ENCODE results near the gene KATNAL1. TPM values are rescaled to one million over a fixed set of nuclear protein-coding genes. Genes with fewer than 3 reads are reported as not detected.

The KATNAL1 gene
- 10 to 100 TPM; 19.4 to 20.7 TPM for total RNA-seq

- peak within 1 kb of the TSS; percentile 86 for H3K27ac Mint-ChIP-seq
- DNase-seq (peak; percentile 81), ATAC-seq (ENCODE audit: low read depth) (peak; percentile 60)
- H3K27me3 Mint-ChIP-seq = no peaks in the 10 kb centered on the region
- POLR2A ChIA-PET = interaction anchor here (0.6 to 2.3 kb wide), 20 partner anchors 13 to 310 kb away, joined by 3 to 28 read pairs (median 4); partner anchors contain the start of genes HMGB1, UBE2L5 and USPL1
- H3K36me3 Mint-ChIP-seq = no peaks in the 10 kb centered on the region
- peak within 1 kb of the TSS; percentile 82 for H3K4me3 Mint-ChIP-seq
- H3K4me1 Mint-ChIP-seq = peaks cover 36% of the 10 kb centered on the region
- H3K9me3 Mint-ChIP-seq = no peaks in the 10 kb centered on the region
Measured at GRCh38 chr13:30307194-30307970, at the start of gene KATNAL1. KATNAL1 (minus strand) TSS chr13:30307551; CDS start chr13:30283777, 23,774 bp downstream.

- peak; percentile 14 for ATAC-seq (ENCODE audit: low read depth)
- H3K27me3 Mint-ChIP-seq = peaks cover 5% of the 10 kb centered on the region
- POLR2A ChIA-PET = interaction anchor here (1.2 to 2.4 kb wide), 2 partner anchors 21 to 423 kb away, joined by 3 to 7 read pairs; no protein-coding TSS in a partner anchor
- peaks cover 21% of the 10 kb centered on the region for H3K36me3 Mint-ChIP-seq
- peaks cover 14% of the 10 kb centered on the region for H3K4me1 Mint-ChIP-seq
- no peak overlapping the region for H3K4me3 Mint-ChIP-seq
- H3K27ac Mint-ChIP-seq = no peak overlapping the region
- peaks cover 9% of the 10 kb centered on the region for H3K9me3 Mint-ChIP-seq
- DNase-seq = no peak
Measured at GRCh38 chr13:30355839-30356238, 48.5 kb upstream of the KATNAL1 start.

GRCh38 chr13:30355384-30355699 lies 48.0 kb upstream of the KATNAL1 start:
- Mint-ChIP-seq H3K27ac (peak overlapping the region; percentile 15), H3K4me1 (peaks cover 14% of the 10 kb centered on the region), H3K36me3 (peaks cover 21% of the 10 kb centered on the region), H3K27me3 (peaks cover 5% of the 10 kb centered on the region), H3K4me3 (no peak overlapping the region), H3K9me3 (peaks cover 9% of the 10 kb centered on the region)
- ATAC-seq (ENCODE audit: low read depth) (peak; percentile 74), DNase-seq (peak; percentile 58)
- POLR2A ChIA-PET = interaction anchor here (1.2 to 2.4 kb wide), 3 partner anchors 21 to 422 kb away, joined by 3 to 7 read pairs (median 6); partner anchors contain the start of gene HMGB1

GRCh38 chr13:30354493-30355383 lies 47.4 kb upstream of the KATNAL1 start:
- H3K36me3 Mint-ChIP-seq = peaks cover 21% of the 10 kb centered on the region
- H3K4me1 Mint-ChIP-seq = peaks cover 14% of the 10 kb centered on the region
- POLR2A ChIA-PET = interaction anchor here (1.0 to 2.4 kb wide), 3 partner anchors 22 to 110 kb away, joined by 3 to 7 read pairs (median 6); partner anchors contain the start of gene HMGB1
- no peak overlapping the region for H3K27ac Mint-ChIP-seq
- peaks cover 5% of the 10 kb centered on the region for H3K27me3 Mint-ChIP-seq
- H3K4me3 Mint-ChIP-seq = peak overlapping the region; percentile 62
- DNase-seq (no peak), ATAC-seq (ENCODE audit: low read depth) (peak; percentile 10)
- H3K9me3 Mint-ChIP-seq = peaks cover 9% of the 10 kb centered on the region

GRCh38 chr13:30353471-30354215 lies 46.3 kb upstream of the KATNAL1 start:
- Mint-ChIP-seq H3K27me3 (peaks cover 5% of the 10 kb centered on the region), H3K4me3 (no peak overlapping the region), H3K4me1 (peaks cover 14% of the 10 kb centered on the region), H3K27ac (no peak overlapping the region), H3K36me3 (peaks cover 19% of the 10 kb centered on the region), H3K9me3 (peaks cover 9% of the 10 kb centered on the region)
- ATAC-seq (ENCODE audit: low read depth) (no peak), DNase-seq (no peak)
- POLR2A ChIA-PET = interaction anchor here (1.0 to 2.4 kb wide), 4 partner anchors 23 to 111 kb away, joined by 3 to 7 read pairs (median 4); partner anchors contain the start of genes HMGB1 and KATNAL1

- peaks cover 9% of the 10 kb centered on the region for H3K9me3 Mint-ChIP-seq
- peaks cover 14% of the 10 kb centered on the region for H3K4me1 Mint-ChIP-seq
- DNase-seq = no peak
- POLR2A ChIA-PET = interaction anchor here (0.9 to 1.2 kb wide), 2 partner anchors 22 to 46 kb away, joined by 3 read pairs; partner anchors contain the start of gene KATNAL1
- no peak overlapping the region for H3K27ac Mint-ChIP-seq
- H3K4me3 Mint-ChIP-seq = no peak overlapping the region
- no peak for ATAC-seq (ENCODE audit: low read depth)
- peaks cover 8% of the 10 kb centered on the region for H3K27me3 Mint-ChIP-seq
- peaks cover 22% of the 10 kb centered on the region for H3K36me3 Mint-ChIP-seq
Measured at GRCh38 chr13:30353060-30353459, 45.7 kb upstream of the KATNAL1 start.

GRCh38 chr13:30352121-30352520 lies 44.8 kb upstream of the KATNAL1 start:
- Mint-ChIP-seq H3K4me1 (peaks cover 20% of the 10 kb centered on the region), H3K27ac (no peak overlapping the region), H3K4me3 (no peak overlapping the region), H3K27me3 (peaks cover 8% of the 10 kb centered on the region), H3K9me3 (peaks cover 12% of the 10 kb centered on the region), H3K36me3 (peaks cover 23% of the 10 kb centered on the region)
- no peak for DNase-seq
- POLR2A ChIA-PET = interaction anchor here (0.5 to 1.1 kb wide), 3 partner anchors 23 to 502 kb away, joined by 3 read pairs; partner anchors contain the start of gene UBL3
- ATAC-seq (ENCODE audit: low read depth) = no peak

- Mint-ChIP-seq H3K27me3 (peaks cover 23% of the 10 kb centered on the region), H3K36me3 (peaks cover 21% of the 10 kb centered on the region), H3K27ac (peak overlapping the region; percentile 81), H3K9me3 (peaks cover 8% of the 10 kb centered on the region), H3K4me1 (peaks cover 31% of the 10 kb centered on the region), H3K4me3 (peak overlapping the region; percentile 56)
- DNase-seq (no peak), ATAC-seq (ENCODE audit: low read depth) (peak; percentile 70)
- POLR2A ChIA-PET = interaction anchor here (0.6 to 2.0 kb wide), 5 partner anchors 25 to 119 kb away, joined by 3 to 9 read pairs (median 3); partner anchors contain the start of genes HMGB1 and KATNAL1
Measured at GRCh38 chr13:30346789-30347167, 39.4 kb upstream of the KATNAL1 start.

GRCh38 chr13:30346153-30346788 lies 38.9 kb upstream of the KATNAL1 start:
- Mint-ChIP-seq H3K27ac (peak overlapping the region; percentile 81), H3K36me3 (peaks cover 20% of the 10 kb centered on the region), H3K4me3 (peak overlapping the region; percentile 56), H3K4me1 (peaks cover 31% of the 10 kb centered on the region), H3K27me3 (peaks cover 23% of the 10 kb centered on the region), H3K9me3 (peaks cover 8% of the 10 kb centered on the region)
- peak; percentile 92 for ATAC-seq (ENCODE audit: low read depth)
- POLR2A ChIA-PET = interaction anchor here (0.6 to 2.0 kb wide), 6 partner anchors 25 to 143 kb away, joined by 3 to 9 read pairs (median 4); partner anchors contain the start of genes HMGB1 and KATNAL1
- DNase-seq = peak; percentile 84

GRCh38 chr13:30345426-30346100 lies 38.2 kb upstream of the KATNAL1 start:
- ATAC-seq (ENCODE audit: low read depth) (no peak), DNase-seq (no peak)
- peaks cover 31% of the 10 kb centered on the region for H3K4me1 Mint-ChIP-seq
- no peak overlapping the region for H3K4me3 Mint-ChIP-seq
- H3K9me3 Mint-ChIP-seq = peaks cover 8% of the 10 kb centered on the region
- peaks cover 20% of the 10 kb centered on the region for H3K36me3 Mint-ChIP-seq
- H3K27ac Mint-ChIP-seq = no peak overlapping the region
- peaks cover 26% of the 10 kb centered on the region for H3K27me3 Mint-ChIP-seq
- POLR2A ChIA-PET = interaction anchor here (0.6 to 2.0 kb wide), 3 partner anchors 26 to 144 kb away, joined by 3 to 9 read pairs (median 4); partner anchors contain the start of gene KATNAL1

- POLR2A ChIA-PET = interaction anchor here (1.4 kb wide), 1 partner anchor 35 kb away, joined by 4 read pairs; the partner anchor contains the start of gene KATNAL1
- ATAC-seq (ENCODE audit: low read depth) = no peak
- no peak for DNase-seq
- H3K36me3 Mint-ChIP-seq = peaks cover 12% of the 10 kb centered on the region
- H3K4me1 Mint-ChIP-seq = peaks cover 24% of the 10 kb centered on the region
- H3K27me3 Mint-ChIP-seq = peaks cover 26% of the 10 kb centered on the region
- no peak overlapping the region for H3K27ac Mint-ChIP-seq
- peaks cover 3% of the 10 kb centered on the region for H3K9me3 Mint-ChIP-seq
- H3K4me3 Mint-ChIP-seq = no peak overlapping the region
Measured at GRCh38 chr13:30341815-30342570, 34.6 kb upstream of the KATNAL1 start.

Measured in activated naive CD8-positive, alpha-beta T cell treated with anti-CD3 and anti-CD28 coated beads, Interleukin-2, amount 10 ng/mL, durations not matched to agents 7 days and 5 days (primary cell).